Lung (tissue), 12 donors: Measurements from ENCODE around the gene DDOST. TPM values are rescaled to one million over a fixed set of nuclear protein-coding genes. Genes with fewer than 3 reads are reported as not detected.
A peak's percentile ranks its signal among the peaks of the same experiment; 100 is the strongest.

Source experiments
- ATAC-seq: fragments of 200-7000 bp; cut with Tn5 transposase; one replicate; pipeline ENCODE4 v1.9.1; 2020; ENCODE audit warnings: moderate number of reproducible peaks; ENCODE audit not compliant: insufficient read depth, low FRiP score
- DNase-seq, 3 donors: peaks; one replicate each; pipeline ENCODE4 v3.0.0-alpha.2; 2013 to 2017
- H3K27ac ChIP-seq, 2 donors: one replicate each; pipeline ENCODE4 v1.5.1; 2013; ENCODE audit warnings: mild to moderate bottlenecking in 2 of 2, moderate library complexity in 2 of 2, control low read depth in 1 of 2, inconsistent platforms in 1 of 2, low read depth in 1 of 2, low read length in 1 of 2
- H3K27me3 ChIP-seq, 3 donors: one replicate each; pipeline ENCODE4 v1.5.1; 2013; ENCODE audit warnings: low read length in 2 of 3; ENCODE audit not compliant: control insufficient read depth in 3 of 3, insufficient read depth in 3 of 3
- H3K36me3 ChIP-seq, 4 donors: one replicate each; pipeline ENCODE4 v1.5.1; 2013; ENCODE audit warnings: low read length in 4 of 4, mild to moderate bottlenecking in 1 of 4, moderate library complexity in 1 of 4; ENCODE audit not compliant: control insufficient read depth in 4 of 4, insufficient read depth in 4 of 4
- H3K4me1 ChIP-seq, 5 donors: one replicate each; pipeline ENCODE4 v1.5.1; 2013; ENCODE audit warnings: low read length in 5 of 5, mild to moderate bottlenecking in 2 of 5, moderate library complexity in 1 of 5; ENCODE audit not compliant: control insufficient read depth in 5 of 5, insufficient read depth in 5 of 5
- H3K4me3 ChIP-seq: one replicate; pipeline ENCODE4 v1.5.1; 2013; ENCODE audit warnings: mild to moderate bottlenecking, control low read depth, moderate library complexity
- H3K9ac ChIP-seq, 2 donors: one replicate each; pipeline ENCODE4 v1.5.1; 2013; ENCODE audit warnings: low read length in 2 of 2, control low read depth in 1 of 2; ENCODE audit not compliant: insufficient read depth in 1 of 2
- H3K9me3 ChIP-seq, 4 donors: one replicate each; pipeline ENCODE4 v1.5.1; 2013; ENCODE audit warnings: low read length in 3 of 4, mild to moderate bottlenecking in 1 of 4, moderate library complexity in 1 of 4; ENCODE audit not compliant: control insufficient read depth in 4 of 4, insufficient read depth in 3 of 4
- WGBS, 2 donors: extraction: QIAGEN DNeasy Blood & Tissue Kit; methylation state at CpG; one replicate each; pipeline ENCODE4 v1.1.7; 2013; 5-methylcytosine and 5-hydroxymethylcytosine counted together
- polyA plus RNA-seq, 2 donors: library from polyadenylated mRNA; stranded (reverse); fragments of 200-250 nt; gene quantifications; one replicate each; pipeline ENCODE4 v1.2.1, GENCODE V29; 2013
- total RNA-seq, 2 donors: library from RNA; depleted of rRNA in 1 of 2; stranded (reverse); fragments of >200 nt in 1 of 2; gene quantifications; one replicate each; pipeline ENCODE4 v1.2.1, GENCODE V29; 2014 to 2021
- TF ChIP-seq, protein P1 (sequence below): IDR thresholded peaks from 2 replicates; pipeline ENCODE4 v1.5.1; 2012; ENCODE audit warnings: mild to moderate bottlenecking; ENCODE audit errors: control extremely low read depth, extremely low read depth
- donor health status: control.
- donor health status: control.
- donor health status: Bipolar disorder and iron deficiency.
- donor health status: healthy.
- donor health status: DM: yes; HTN: yes; CAD: no.

The DDOST gene
- total and polyA plus RNA-seq, 4 donors: 121 to 304 (median 228) TPM

DNA sequence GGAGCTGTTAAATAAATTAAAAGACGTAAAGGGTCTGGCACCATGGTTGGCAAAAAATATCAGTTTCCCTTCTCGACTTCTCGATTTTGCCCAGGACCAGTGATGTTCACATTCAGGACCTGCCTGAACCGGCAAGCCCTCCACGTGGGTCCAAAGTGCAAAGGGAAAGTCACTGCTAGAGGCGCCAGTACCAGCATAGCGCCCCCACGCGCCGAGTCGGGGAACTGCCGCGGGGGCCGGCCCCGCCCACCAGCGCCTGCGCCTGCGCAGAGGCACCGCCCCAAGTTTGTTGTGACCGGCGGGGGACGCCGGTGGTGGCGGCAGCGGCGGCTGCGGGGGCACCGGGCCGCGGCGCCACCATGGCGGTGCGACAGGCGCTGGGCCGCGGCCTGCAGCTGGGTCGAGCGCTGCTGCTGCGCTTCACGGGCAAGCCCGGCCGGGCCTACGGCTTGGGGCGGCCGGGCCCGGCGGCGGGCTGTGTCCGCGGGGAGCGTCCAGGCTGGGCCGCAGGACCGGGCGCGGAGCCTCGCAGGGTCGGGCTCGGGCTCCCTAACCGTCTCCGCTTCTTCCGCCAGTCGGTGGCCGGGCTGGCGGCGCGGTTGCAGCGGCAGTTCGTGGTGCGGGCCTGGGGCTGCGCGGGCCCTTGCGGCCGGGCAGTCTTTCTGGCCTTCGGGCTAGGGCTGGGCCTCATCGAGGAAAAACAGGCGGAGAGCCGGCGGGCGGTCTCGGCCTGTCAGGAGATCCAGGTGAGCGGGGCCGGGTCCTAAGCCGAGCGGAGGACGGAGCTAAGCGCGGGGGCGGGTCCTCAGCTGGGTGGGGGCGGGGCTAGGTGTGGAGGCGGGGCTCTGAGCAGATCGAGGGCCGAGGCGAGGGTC, 27.7 kb downstream of the DDOST start, which contains the start of gene PINK1:
TSS of gene PINK1 (plus strand) at position 269 of the 875 bp plus-strand sequence. CDS start at position 360, 91 bp downstream.
- H3K4me3 ChIP-seq: peak within 1 kb of the TSS; percentile 98
- TF ChIP-seq, protein P1, sequence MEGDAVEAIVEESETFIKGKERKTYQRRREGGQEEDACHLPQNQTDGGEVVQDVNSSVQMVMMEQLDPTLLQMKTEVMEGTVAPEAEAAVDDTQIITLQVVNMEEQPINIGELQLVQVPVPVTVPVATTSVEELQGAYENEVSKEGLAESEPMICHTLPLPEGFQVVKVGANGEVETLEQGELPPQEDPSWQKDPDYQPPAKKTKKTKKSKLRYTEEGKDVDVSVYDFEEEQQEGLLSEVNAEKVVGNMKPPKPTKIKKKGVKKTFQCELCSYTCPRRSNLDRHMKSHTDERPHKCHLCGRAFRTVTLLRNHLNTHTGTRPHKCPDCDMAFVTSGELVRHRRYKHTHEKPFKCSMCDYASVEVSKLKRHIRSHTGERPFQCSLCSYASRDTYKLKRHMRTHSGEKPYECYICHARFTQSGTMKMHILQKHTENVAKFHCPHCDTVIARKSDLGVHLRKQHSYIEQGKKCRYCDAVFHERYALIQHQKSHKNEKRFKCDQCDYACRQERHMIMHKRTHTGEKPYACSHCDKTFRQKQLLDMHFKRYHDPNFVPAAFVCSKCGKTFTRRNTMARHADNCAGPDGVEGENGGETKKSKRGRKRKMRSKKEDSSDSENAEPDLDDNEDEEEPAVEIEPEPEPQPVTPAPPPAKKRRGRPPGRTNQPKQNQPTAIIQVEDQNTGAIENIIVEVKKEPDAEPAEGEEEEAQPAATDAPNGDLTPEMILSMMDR: peak; percentile 94
- H3K27ac ChIP-seq: peak within 1 kb of the TSS; percentile 96 to 100
- 1 to 2% methylated on average over 58 to 93 of the region's 93 CpGs for WGBS, 2 donors
- no peaks in the 10 kb centered on the region for H3K9me3 ChIP-seq
- ATAC-seq (peak; percentile 82), DNase-seq (peak; percentile 77 to 86 (median 84))
- peak within 1 kb of the TSS; percentile 56 to 72 for H3K9ac ChIP-seq
- H3K4me1 ChIP-seq: peaks cover 0 to 13% (median 4%) of the 10 kb centered on the region in 5 donors
- peaks cover 0 to 5% (median 2%) of the 10 kb centered on the region in 4 donors for H3K36me3 ChIP-seq
- H3K27me3 ChIP-seq: no peaks in the 10 kb centered on the region

GRCh38 chr1:20632386-20632785, 28.8 kb downstream of the DDOST start:
- no peak overlapping the region for H3K9ac ChIP-seq
- 93 to 95% methylated on average over 3 of the region's 3 CpGs for WGBS, 2 donors
- ATAC-seq (no peak), DNase-seq (no peak)
- H3K4me3 ChIP-seq: no peak overlapping the region
- H3K4me1 ChIP-seq: peaks cover 0 to 13% (median 4%) of the 10 kb centered on the region in 5 donors
- no peaks in the 10 kb centered on the region for H3K36me3 ChIP-seq
- TF ChIP-seq, protein P1: no peak
- no peaks in the 10 kb centered on the region for H3K27me3 ChIP-seq
- H3K27ac ChIP-seq: no peak overlapping the region
- no peaks in the 10 kb centered on the region for H3K9me3 ChIP-seq

DNA sequence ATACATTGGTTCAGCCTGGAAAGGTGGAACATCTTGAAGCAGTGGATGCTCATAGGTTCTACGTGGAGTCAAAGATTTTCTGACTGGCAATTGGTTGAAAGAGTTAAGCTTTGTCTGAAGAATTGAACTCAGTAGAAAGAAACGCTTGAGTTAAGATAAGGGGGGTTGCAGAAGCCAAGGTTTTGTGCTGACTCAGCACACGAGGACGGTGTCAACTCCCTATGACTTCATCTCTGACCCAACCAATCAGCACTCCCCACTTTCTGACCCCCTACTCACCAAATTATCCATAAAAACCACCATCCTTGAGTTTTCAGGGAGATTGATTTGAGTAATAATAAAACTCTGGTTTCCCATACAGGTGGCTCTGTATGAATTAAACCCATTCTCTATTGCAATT, 30.4 kb downstream of the DDOST start:
- H3K27me3 ChIP-seq: no peaks in the 10 kb centered on the region
- TF ChIP-seq, protein P1: no peak
- H3K4me3 ChIP-seq: no peak overlapping the region
- H3K9me3 ChIP-seq: no peaks in the 10 kb centered on the region
- DNase-seq (no peak), ATAC-seq (no peak)
- 42 to 58% methylated on average over 4 of the region's 4 CpGs for WGBS, 2 donors
- H3K27ac ChIP-seq: no peak overlapping the region
- peaks cover 0 to 13% (median 4%) of the 10 kb centered on the region in 5 donors for H3K4me1 ChIP-seq
- no peak overlapping the region for H3K9ac ChIP-seq
- H3K36me3 ChIP-seq: no peaks in the 10 kb centered on the region
